Measurements from ENCODE around the gene GAS7. TPM values are rescaled to one million over a fixed set of nuclear protein-coding genes. Genes with fewer than 3 reads are reported as not detected.

The GAS7 gene
- total RNA-seq, 1 donor from 2014 or later, result 8.5 TPM

DNA sequence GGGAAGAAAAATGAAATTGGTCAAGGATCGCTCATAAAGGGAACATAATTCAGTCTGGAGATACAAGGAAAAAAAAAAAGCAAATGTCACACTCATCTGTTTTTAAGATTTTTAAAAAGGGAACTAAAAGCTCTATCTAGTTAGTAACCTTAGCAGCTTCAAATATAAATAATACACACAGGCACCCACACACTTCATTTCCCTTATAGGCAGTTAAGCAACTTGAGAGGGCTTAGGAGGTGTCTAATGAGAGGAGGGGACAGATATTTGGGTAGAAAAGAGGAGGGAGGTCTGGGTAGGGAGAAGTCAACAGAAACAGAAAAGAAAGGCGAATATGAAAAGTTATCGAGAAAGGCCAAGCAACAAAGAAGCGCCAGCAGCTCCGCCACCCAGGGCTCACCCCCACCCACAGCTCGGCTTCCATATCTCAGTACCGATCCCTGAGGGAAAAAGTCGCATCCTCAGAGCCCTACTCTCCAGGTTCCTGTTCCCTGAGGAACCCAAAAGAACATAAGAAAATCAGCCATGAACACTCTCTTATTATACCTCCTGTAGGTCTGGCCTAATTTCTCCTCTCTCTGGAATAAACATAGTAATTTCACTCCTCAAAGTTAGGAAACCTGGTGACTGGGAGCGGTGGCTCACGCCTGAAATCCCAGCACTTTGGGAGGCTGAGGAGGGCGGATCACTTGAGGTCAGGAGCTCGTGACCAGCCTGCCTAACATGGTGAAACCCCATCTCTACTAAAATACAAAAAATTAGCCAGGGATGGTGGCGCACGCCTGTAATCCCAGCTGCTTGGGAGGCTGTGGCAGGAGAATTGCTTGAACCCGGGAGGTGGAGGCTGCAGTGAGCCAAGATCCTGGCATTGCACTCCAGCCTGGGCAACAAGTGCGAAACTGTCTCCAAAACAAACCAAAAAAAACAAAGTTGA is 223.7 kb downstream of the GAS7 start:
- no peaks in the 10 kb centered on the region for H3K27me3 Mint-ChIP-seq (ENCODE audit: low read depth, unreplicated experiment)

GRCh38 chr17:9973669-9974447 is 224.5 kb downstream of the GAS7 start:
- FAIRE-seq, result no peak
- no peak overlapping the region for H3K4me3 Mint-ChIP-seq (ENCODE audit: unreplicated experiment)

More for the DNA sequence above, 223.7 kb downstream of the GAS7 start:
- Histone ChIP-seq H2AFZ (ENCODE audit: low read depth, low read length) (no peak overlapping the region), H3K79me2 (ENCODE audit: insufficient read depth, low read length) (no peaks in the 10 kb centered on the region), H3K9me3 (ENCODE audit: insufficient read depth, low read depth, low read length) (no peaks in the 10 kb centered on the region), H3K9ac (ENCODE audit: low read length) (no peak overlapping the region), H3K4me1 (ENCODE audit: insufficient read depth, low read length) (no peaks in the 10 kb centered on the region), H3K27me3 (ENCODE audit: insufficient read depth, low read length) (no peaks in the 10 kb centered on the region), H4K20me1 (ENCODE audit: insufficient read depth, low read length) (no peaks in the 10 kb centered on the region), H3K4me3 (ENCODE audit: insufficient read depth, low read depth, low read length) (no peak overlapping the region), H3K4me2 (ENCODE audit: low read length) (no peak overlapping the region), H3K36me3 (ENCODE audit: insufficient read depth, low read length) (no peaks in the 10 kb centered on the region), H3K27ac (ENCODE audit: low read depth, low read length) (no peak overlapping the region)
- TF ChIP-seq, protein P1, sequence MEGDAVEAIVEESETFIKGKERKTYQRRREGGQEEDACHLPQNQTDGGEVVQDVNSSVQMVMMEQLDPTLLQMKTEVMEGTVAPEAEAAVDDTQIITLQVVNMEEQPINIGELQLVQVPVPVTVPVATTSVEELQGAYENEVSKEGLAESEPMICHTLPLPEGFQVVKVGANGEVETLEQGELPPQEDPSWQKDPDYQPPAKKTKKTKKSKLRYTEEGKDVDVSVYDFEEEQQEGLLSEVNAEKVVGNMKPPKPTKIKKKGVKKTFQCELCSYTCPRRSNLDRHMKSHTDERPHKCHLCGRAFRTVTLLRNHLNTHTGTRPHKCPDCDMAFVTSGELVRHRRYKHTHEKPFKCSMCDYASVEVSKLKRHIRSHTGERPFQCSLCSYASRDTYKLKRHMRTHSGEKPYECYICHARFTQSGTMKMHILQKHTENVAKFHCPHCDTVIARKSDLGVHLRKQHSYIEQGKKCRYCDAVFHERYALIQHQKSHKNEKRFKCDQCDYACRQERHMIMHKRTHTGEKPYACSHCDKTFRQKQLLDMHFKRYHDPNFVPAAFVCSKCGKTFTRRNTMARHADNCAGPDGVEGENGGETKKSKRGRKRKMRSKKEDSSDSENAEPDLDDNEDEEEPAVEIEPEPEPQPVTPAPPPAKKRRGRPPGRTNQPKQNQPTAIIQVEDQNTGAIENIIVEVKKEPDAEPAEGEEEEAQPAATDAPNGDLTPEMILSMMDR (IDR thresholded peaks at IDR 0.05; ENCODE audit: insufficient read depth, low read depth, low read length), result no peak
- no peak for TF ChIP-seq EZH2 (IDR thresholded peaks at IDR 0.05; ENCODE audit: insufficient read depth, low read length)
- no peak for FAIRE-seq
- peak overlapping the region; percentile 90 for H3K27ac Mint-ChIP-seq (ENCODE audit: unreplicated experiment)
- H3K4me1 Mint-ChIP-seq (ENCODE audit: low read depth, unreplicated experiment), result peaks cover 28% of the 10 kb centered on the region
- H3K4me3 Mint-ChIP-seq (ENCODE audit: unreplicated experiment), result no peak overlapping the region
- H3K9me3 Mint-ChIP-seq (ENCODE audit: unreplicated experiment), result peaks cover 2% of the 10 kb centered on the region
- no peak for DNase-seq (ENCODE audit: low read depth)
- H3K36me3 Mint-ChIP-seq (ENCODE audit: low read depth, unreplicated experiment), result no peaks in the 10 kb centered on the region

More at GRCh38 chr17:9973669-9974447, 224.5 kb downstream of the GAS7 start:
- H4K20me1 ChIP-seq (ENCODE audit: insufficient read depth, low read length), result no peaks in the 10 kb centered on the region
- H3K9me3 ChIP-seq (ENCODE audit: insufficient read depth, low read depth, low read length), result no peaks in the 10 kb centered on the region
- H3K79me2 ChIP-seq (ENCODE audit: insufficient read depth, low read length), result no peaks in the 10 kb centered on the region
- peak overlapping the region; percentile 35 for H3K4me2 ChIP-seq (ENCODE audit: low read length)
- Mint-ChIP-seq H3K27ac (ENCODE audit: unreplicated experiment) (peak overlapping the region; percentile 90), H3K4me1 (ENCODE audit: low read depth, unreplicated experiment) (peaks cover 30% of the 10 kb centered on the region), H3K27me3 (ENCODE audit: low read depth, unreplicated experiment) (no peaks in the 10 kb centered on the region), H3K9me3 (ENCODE audit: unreplicated experiment) (peaks cover 2% of the 10 kb centered on the region), H3K36me3 (ENCODE audit: low read depth, unreplicated experiment) (no peaks in the 10 kb centered on the region)
- H3K27me3 ChIP-seq (ENCODE audit: insufficient read depth, low read length), result no peaks in the 10 kb centered on the region
- H3K9ac ChIP-seq (ENCODE audit: low read length), result no peak overlapping the region
- DNase-seq (ENCODE audit: low read depth), result peak; percentile 7
- no peak overlapping the region for H3K27ac ChIP-seq (ENCODE audit: low read depth, low read length)
- H3K4me3 ChIP-seq (ENCODE audit: insufficient read depth, low read depth, low read length), result no peak overlapping the region
- TF ChIP-seq, protein P1 (IDR thresholded peaks at IDR 0.05; ENCODE audit: insufficient read depth, low read depth, low read length), result no peak
- TF ChIP-seq EZH2 (IDR thresholded peaks at IDR 0.05; ENCODE audit: insufficient read depth, low read length), result no peak
- H2AFZ ChIP-seq (ENCODE audit: low read depth, low read length), result peak overlapping the region; percentile 23
- H3K4me1 ChIP-seq (ENCODE audit: insufficient read depth, low read length), result no peaks in the 10 kb centered on the region
- no peaks in the 10 kb centered on the region for H3K36me3 ChIP-seq (ENCODE audit: insufficient read depth, low read length)
